Mononuclear cell (primary cell): ENCODE data around the gene RPL36. TPM values are rescaled to one million over a fixed set of nuclear protein-coding genes. Genes with fewer than 3 reads are reported as not detected.
"Not testable (repeated sequence)": the region's sequence is repeated elsewhere in the genome, so short reads cannot be mapped to it uniquely, and the experiment has no call there.

Experiments
- H3K27me3 ChIP-seq: 2 replicates; pipeline ENCODE4 v1.6.0; 2011; ENCODE audit warnings: low read length, control low read depth; ENCODE audit not compliant: insufficient read depth
- H3K4me1 ChIP-seq: 2 replicates; pipeline ENCODE4 v1.5.1; 2011; ENCODE audit warnings: mild to moderate bottlenecking, low read length, control low read depth; ENCODE audit not compliant: insufficient read depth
- H3K4me3 ChIP-seq: 2 replicates; pipeline ENCODE4 v1.5.1; 2011; ENCODE audit warnings: mild to moderate bottlenecking, low read length, moderate library complexity
- H3K9me3 ChIP-seq: 2 replicates; pipeline ENCODE4 v1.5.1; 2011; ENCODE audit warnings: low read depth, mild to moderate bottlenecking, control low read depth, low read length
- total RNA-seq: library from RNA; depleted of rRNA; stranded (reverse); fragments of >200 nt; gene quantifications from one replicate; pipeline ENCODE4 v1.2.3, GENCODE V29; 2012

The RPL36 gene
- total RNA-seq, 1 donor = 378 TPM

GRCh38 chr19:5719961-5720790 lies 30.1 kb downstream of the RPL36 start, which contains the start of the genes CATSPERD and LONP1:
TSS of gene CATSPERD (plus strand) at chr19:5720637. CDS start at chr19:5720738, 101 bp downstream.
TSS of gene LONP1 (minus strand) at chr19:5720146. CDS start at chr19:5720132, 14 bp downstream.
- peak within 1 kb of the TSS; percentile 87 for H3K4me3 ChIP-seq
- peaks cover 29% of the 10 kb centered on the region for H3K4me1 ChIP-seq
- no peaks in the 10 kb centered on the region for H3K27me3 ChIP-seq
- H3K9me3 ChIP-seq = no peaks in the 10 kb centered on the region

- H3K4me1 ChIP-seq = no peaks in the 10 kb centered on the region
- no peaks in the 10 kb centered on the region for H3K9me3 ChIP-seq
- H3K4me3 ChIP-seq = no peak overlapping the region
- H3K27me3 ChIP-seq = no peaks in the 10 kb centered on the region
Measured at GRCh38 chr19:5727453-5728050, 37.5 kb downstream of the RPL36 start.

DNA sequence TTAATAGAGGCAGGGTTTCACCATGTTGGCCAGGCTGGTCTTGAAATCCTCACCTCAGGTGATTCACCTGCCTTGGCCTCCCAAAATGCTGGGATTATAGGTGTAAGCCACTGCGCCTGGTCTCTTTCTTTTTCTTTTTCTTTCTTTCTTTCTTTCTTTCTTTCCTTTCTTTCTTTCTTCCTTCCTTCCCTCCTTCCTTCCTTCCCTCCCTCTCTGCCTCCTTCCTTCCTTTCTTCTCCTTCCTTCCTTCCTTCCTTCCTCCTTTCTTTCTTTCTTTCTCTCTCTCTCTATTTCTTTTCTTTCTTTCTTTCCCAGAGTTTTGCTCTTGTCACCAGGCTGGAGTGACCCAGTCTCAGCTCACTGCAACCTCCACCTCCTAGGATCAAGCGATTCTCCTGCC lies 43.1 kb downstream of the RPL36 start:
- not testable (repeated sequence) for H3K9me3 ChIP-seq, H3K27me3 ChIP-seq, H3K4me1 ChIP-seq, H3K4me3 ChIP-seq

DNA sequence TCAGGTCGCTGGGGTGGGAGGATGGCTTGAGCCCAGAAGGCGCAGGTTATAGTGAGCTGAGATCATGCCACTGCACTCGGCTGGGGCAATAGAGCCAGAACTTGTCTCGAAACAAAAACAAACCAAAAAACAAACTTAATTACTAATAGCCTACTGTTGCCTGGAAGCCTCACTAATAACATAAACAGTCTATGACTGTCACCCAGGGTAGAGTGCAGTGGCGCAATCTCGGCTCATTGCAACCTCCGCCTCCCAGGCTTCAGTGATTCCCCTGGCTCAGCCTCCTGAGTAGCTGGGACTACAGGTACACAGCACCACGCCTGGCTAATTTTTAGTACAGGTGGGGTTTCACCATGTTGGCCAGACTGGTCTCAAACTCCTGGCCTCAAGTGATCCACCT lies 48.3 kb downstream of the RPL36 start:
- no peaks in the 10 kb centered on the region for H3K27me3 ChIP-seq
- H3K4me3 ChIP-seq = no peak overlapping the region

More for the DNA sequence above, 48.3 kb downstream of the RPL36 start:
- H3K4me1 ChIP-seq = no peaks in the 10 kb centered on the region
- no peaks in the 10 kb centered on the region for H3K9me3 ChIP-seq

Other genes starting within 250 kb of the RPL36 start
- gene ZNRF4, start 234.9 kb upstream of the RPL36 start, total RNA-seq = not detected
- gene TINCR, start 122.3 kb upstream of the RPL36 start, total RNA-seq = 0.84 TPM
- gene SAFB2, start 67.5 kb upstream of the RPL36 start, total RNA-seq = 107 TPM
- gene SAFB, start 67.2 kb upstream of the RPL36 start, total RNA-seq = 140 TPM
- gene MICOS13, start 9.8 kb upstream of the RPL36 start, total RNA-seq = 8.5 TPM
- gene HSD11B1L, start 9.3 kb upstream of the RPL36 start, total RNA-seq = 3.5 TPM
- gene LONP1, start 29.9 kb downstream of the RPL36 start, total RNA-seq = 46.4 TPM
- not detected for gene CATSPERD, start 30.3 kb downstream of the RPL36 start, total RNA-seq
- 0.42 TPM for gene PRR22, start 94.5 kb downstream of the RPL36 start, total RNA-seq
- gene DUS3L, start 100.9 kb downstream of the RPL36 start, total RNA-seq = 42.8 TPM
- gene NRTN, start 114.8 kb downstream of the RPL36 start, total RNA-seq = 0.10 TPM
- not detected for gene FUT6, start 149.4 kb downstream of the RPL36 start, total RNA-seq
- 0.21 TPM for gene FUT3, start 161.2 kb downstream of the RPL36 start, total RNA-seq
- gene FUT5, start 180.2 kb downstream of the RPL36 start, total RNA-seq = 3.8 TPM
- 59.5 TPM for gene NDUFA11, start 213.5 kb downstream of the RPL36 start, total RNA-seq
- 18.2 TPM for gene VMAC, start 214.6 kb downstream of the RPL36 start, total RNA-seq
- 10.6 TPM for gene CAPS, start 224.0 kb downstream of the RPL36 start, total RNA-seq